NCI-H1092 (cell line): ENCODE measurements around the gene PFDN4.

Experiments used
- DNase-seq: peaks from one replicate; lab custom pipeline; 2025; lab: John Stamatoyannopoulos, UW

PFDN4 gene

GRCh38 chr20:54173653-54174456 lies 34.0 kb upstream of the PFDN4 start, which contains the start of gene CYP24A1:
TSS of gene CYP24A1 (minus strand) at chr20:54173986. CDS start at chr20:54173579, 407 bp downstream.
- no peak for DNase-seq

GRCh38 chr20:54174457-54175175 lies 33.3 kb upstream of the PFDN4 start:
- no peak for DNase-seq

DNA sequence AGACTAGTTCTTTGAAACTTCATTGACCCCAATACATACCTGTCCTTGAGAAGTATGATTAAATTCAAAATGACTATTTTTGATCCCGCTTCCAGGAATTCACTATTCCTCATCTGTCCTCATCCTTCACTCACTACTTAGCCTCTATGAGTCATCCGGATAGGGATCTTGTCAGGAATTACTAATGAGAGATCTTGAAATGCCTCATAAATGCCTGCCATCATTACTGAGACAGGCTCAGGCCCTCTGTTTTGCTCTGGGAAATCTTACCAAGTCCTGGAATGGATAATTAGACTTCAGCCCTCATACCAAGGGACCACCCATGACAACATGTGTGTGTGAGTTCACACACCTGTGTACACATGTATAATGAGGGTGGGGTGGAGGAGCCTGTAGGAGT lies 31.3 kb upstream of the PFDN4 start:
- DNase-seq, result no peak

- DNase-seq, result no peak
Observed at GRCh38 chr20:54177378-54177777, 30.5 kb upstream of the PFDN4 start.

DNA sequence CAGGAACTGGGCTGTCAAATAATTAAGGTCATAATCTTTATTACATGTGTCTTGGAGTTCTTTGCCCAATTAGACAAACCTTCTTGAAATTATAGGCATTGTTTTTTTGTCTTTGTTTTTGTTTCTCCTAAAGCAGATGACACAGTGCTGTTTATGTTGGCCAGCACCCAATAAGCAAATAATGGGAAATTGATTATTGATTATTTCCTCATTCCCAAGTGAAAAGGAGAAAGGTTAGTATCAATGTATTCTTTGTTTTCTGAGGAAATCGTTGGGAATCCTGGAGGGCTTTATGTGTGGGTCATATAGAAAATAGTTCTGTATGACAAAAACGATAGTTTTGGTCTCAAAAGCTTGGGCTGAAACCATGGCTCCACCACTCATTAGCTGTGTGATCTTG lies 29.6 kb upstream of the PFDN4 start:
- DNase-seq, result no peak

- DNase-seq, result no peak
Observed at GRCh38 chr20:54179946-54180345, 27.9 kb upstream of the PFDN4 start.

- DNase-seq, result no peak
Observed at GRCh38 chr20:54180931-54181330, 27.0 kb upstream of the PFDN4 start.

DNA sequence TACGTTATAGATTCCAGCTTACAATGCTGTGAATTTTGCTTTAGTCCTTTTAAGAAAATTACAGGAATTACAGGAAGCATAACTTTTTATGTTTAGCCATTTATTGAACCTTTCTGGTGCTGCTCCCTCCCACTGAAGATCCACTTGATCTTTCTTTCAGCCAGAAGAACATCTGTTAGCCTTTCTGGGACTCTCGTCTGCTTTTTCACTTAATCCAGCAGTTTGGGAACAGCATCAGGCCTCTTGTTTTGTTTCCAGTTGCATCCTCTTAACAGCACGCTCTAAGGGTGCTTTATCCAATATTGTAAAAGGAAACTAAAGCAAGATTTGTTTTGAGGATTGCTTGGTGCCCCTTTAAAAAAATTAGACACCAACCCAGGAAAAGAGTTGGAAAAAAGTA lies 23.8 kb upstream of the PFDN4 start:
- no peak for DNase-seq

DNA sequence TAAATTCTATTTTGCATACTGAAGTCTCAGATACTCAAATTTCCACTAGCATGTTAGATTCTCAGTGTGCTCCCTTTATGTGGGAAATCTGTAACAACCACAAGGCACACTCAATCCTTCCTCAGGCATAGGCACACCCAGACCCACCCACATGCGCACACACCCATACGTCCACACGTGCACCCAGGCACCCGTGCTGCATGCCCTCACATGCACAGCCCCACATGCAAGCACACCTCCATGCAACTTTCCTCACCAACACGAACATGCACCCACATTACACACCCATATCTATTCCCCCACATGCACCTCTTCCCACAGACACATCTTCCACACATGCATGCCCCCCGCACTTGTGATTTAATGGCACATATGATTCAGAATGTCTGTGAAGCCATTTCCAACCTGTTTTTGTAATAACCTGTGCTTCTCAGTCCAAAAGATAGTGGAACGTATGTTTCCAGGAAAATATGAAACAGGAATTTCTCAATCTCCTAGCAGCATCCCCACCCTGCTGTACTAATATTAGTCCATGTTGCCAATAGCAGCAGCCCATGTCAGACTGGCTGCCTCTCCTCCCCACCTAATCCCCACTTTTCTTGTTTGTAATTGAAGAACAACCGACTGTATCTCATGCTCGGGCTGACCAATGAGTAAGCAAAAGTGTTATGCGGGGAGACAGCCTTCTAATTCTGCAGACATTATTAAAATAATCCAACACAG lies 22.8 kb upstream of the PFDN4 start:
- no peak for DNase-seq

GRCh38 chr20:54188132-54188849 lies 19.6 kb upstream of the PFDN4 start:
- no peak for DNase-seq

- no peak for DNase-seq
Observed at GRCh38 chr20:54189630-54190029, 18.3 kb upstream of the PFDN4 start.

DNA sequence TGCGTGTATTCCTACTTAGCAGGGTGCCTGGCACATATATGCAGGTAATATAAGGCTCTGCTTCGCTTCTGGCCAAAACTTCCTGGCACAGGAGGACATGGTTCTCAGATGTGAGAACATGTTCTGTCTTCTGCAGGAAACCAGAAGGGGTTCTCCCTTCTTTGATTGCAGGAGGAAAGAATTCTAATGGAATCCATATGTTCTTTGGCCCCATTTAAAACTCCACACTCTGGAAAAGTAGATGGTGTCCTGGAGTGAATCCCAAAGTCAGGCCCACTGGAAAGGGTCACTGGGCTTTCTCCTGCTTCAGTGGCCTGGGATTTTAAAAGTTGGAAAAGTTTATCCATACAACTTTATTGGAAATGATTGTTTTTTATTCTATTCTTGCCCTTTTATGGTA lies 17.7 kb upstream of the PFDN4 start:
- no peak for DNase-seq

GRCh38 chr20:54193817-54194216 lies 14.1 kb upstream of the PFDN4 start:
- DNase-seq, result no peak

GRCh38 chr20:54194724-54195438 lies 13.0 kb upstream of the PFDN4 start:
- DNase-seq, result no peak

GRCh38 chr20:54195483-54196472 lies 12.1 kb upstream of the PFDN4 start:
- DNase-seq, result no peak

GRCh38 chr20:54197621-54198604 lies 10.0 kb upstream of the PFDN4 start:
- DNase-seq, result no peak

GRCh38 chr20:54199283-54199682 lies 8.6 kb upstream of the PFDN4 start:
- DNase-seq, result no peak

GRCh38 chr20:54199721-54200176 lies 8.1 kb upstream of the PFDN4 start:
- peak; percentile 38 for DNase-seq
